GM18951 (cell line): ENCODE results near the gene EDC3.
"Not testable (repeated sequence)": the region's sequence is repeated elsewhere in the genome, so short reads cannot be mapped to it uniquely, and the experiment has no call there.

ENCODE experiments used
- POLR2A ChIP-seq: IDR thresholded peaks from 4 replicates; pipeline ENCODE4 v1.6.1; 2011; ENCODE audit warnings: mild to moderate bottlenecking; ENCODE audit not compliant: insufficient read length, insufficient read depth; ENCODE audit errors: extremely low read depth
- in situ Hi-C: fragments of 300-500 bp; cut with MboI; formaldehyde crosslinking; loops from one replicate; pipeline ENCODE4 v1.12.0; 2022; ENCODE audit warnings: low sequenced_read_pairs, mixed read lengths, inconsistent platforms; ENCODE audit not compliant: unreplicated experiment

Gene EDC3

GRCh38 chr15:74682954-74683353 is 12.9 kb downstream of the EDC3 start:
- no peak for TF ChIP-seq POLR2A
- in situ Hi-C loops = no loop called here

GRCh38 chr15:74680456-74680855 is 15.4 kb downstream of the EDC3 start:
- TF ChIP-seq POLR2A = no peak
- in situ Hi-C loops = no loop called here

- TF ChIP-seq POLR2A = no peak
- in situ Hi-C loops = no loop called here
These were observed 19.0 kb downstream of the EDC3 start for GRCh38 chr15:74676801-74677200.

- in situ Hi-C loops = no loop called here
These were observed 21.7 kb downstream of the EDC3 start for GRCh38 chr15:74674161-74674560.

GRCh38 chr15:74669627-74670026 is 26.2 kb downstream of the EDC3 start:
- in situ Hi-C loops = no loop called here
- TF ChIP-seq POLR2A = no peak

More at GRCh38 chr15:74674161-74674560, 21.7 kb downstream of the EDC3 start:
- no peak for TF ChIP-seq POLR2A

- TF ChIP-seq POLR2A = no peak
- in situ Hi-C loops = no loop called here
These were observed 27.8 kb downstream of the EDC3 start for GRCh38 chr15:74667975-74668374.

- in situ Hi-C loops = no loop called here
- TF ChIP-seq POLR2A = no peak
These were observed 31.2 kb downstream of the EDC3 start for GRCh38 chr15:74664670-74665069.

GRCh38 chr15:74664028-74664616 is 31.7 kb downstream of the EDC3 start:
- in situ Hi-C loops = no loop called here
- no peak for TF ChIP-seq POLR2A

GRCh38 chr15:74663303-74664027 is 32.4 kb downstream of the EDC3 start:
- TF ChIP-seq POLR2A = no peak
- in situ Hi-C loops = no loop called here

- in situ Hi-C loops = no loop called here
- no peak for TF ChIP-seq POLR2A
These were observed 33.6 kb downstream of the EDC3 start for GRCh38 chr15:74662064-74662860.

GRCh38 chr15:74661280-74661679 is 34.5 kb downstream of the EDC3 start:
- in situ Hi-C loops = not testable (repeated sequence)

- in situ Hi-C loops = no loop called here
- no peak for TF ChIP-seq POLR2A
These were observed 38.0 kb downstream of the EDC3 start for GRCh38 chr15:74657846-74658245.

- in situ Hi-C loops = no loop called here
- no peak for TF ChIP-seq POLR2A
These were observed 38.8 kb downstream of the EDC3 start for GRCh38 chr15:74656935-74657535.
